K562 (cell line): Measurements from ENCODE around the gene SEPHS2. TPM values are rescaled to one million over a fixed set of nuclear protein-coding genes. Genes with fewer than 3 reads are reported as not detected.

ENCODE experiments used
- ATF3 ChIP-seq, 2 experiments: fragments of 450-650 bp in 1 of 2; sonication (generic) in 1 of 2; formaldehyde crosslinking in 1 of 2; IDR thresholded peaks in 1 of 2; conservative IDR thresholded peaks in 1 of 2; 2 replicates each; pipeline versions ENCODE4 v1.6.1 to v1.8.1; 2016 to 2023; ENCODE audit warnings: mild to moderate bottlenecking in 2 of 2, moderate library complexity in 2 of 2, inconsistent platforms in 1 of 2, missing genetic modification reagents in 1 of 2
- CBX5 ChIP-seq: IDR thresholded peaks from 2 replicates; pipeline ENCODE4 v1.6.1; 2014; ENCODE audit warnings: low read depth, borderline replicate concordance
- CBX8 ChIP-seq: fragments of 200-600 bp; sonication (generic); IDR thresholded peaks from 2 replicates; pipeline ENCODE4 v1.6.1; 2012; ENCODE audit warnings: borderline replicate concordance, mixed run types, low read depth, mild to moderate bottlenecking, moderate library complexity, mixed read lengths, low read length, control low read depth, inconsistent platforms; ENCODE audit not compliant: poor library complexity, severe bottlenecking; ENCODE audit errors: extremely low read depth
- CHAMP1 ChIP-seq: fragments of 450-650 bp; IDR thresholded peaks from 2 replicates; pipeline ENCODE4 v1.6.1; 2016; ENCODE audit warnings: mild to moderate bottlenecking
- FOXM1 ChIP-seq, 2 experiments: fragments of 450-650 bp in 1 of 2; sonication (generic) in 1 of 2; formaldehyde crosslinking in 1 of 2; IDR thresholded peaks; 2 replicates each; pipeline versions ENCODE4 v1.6.1 to v1.9.0; 2017 to 2022; ENCODE audit warnings: low read depth in 2 of 2, mild to moderate bottlenecking in 2 of 2, missing genetic modification reagents in 1 of 2, moderate library complexity in 1 of 2
- FOXP4 ChIP-seq: sonication (generic); formaldehyde crosslinking; IDR thresholded peaks from 2 replicates; pipeline ENCODE4 v1.8.0; 2022; ENCODE audit warnings: mild to moderate bottlenecking, missing genetic modification reagents, borderline replicate concordance
- HDAC8 ChIP-seq: fragments of 450-650 bp; IDR thresholded peaks from 2 replicates; pipeline ENCODE4 v1.6.1; 2016; ENCODE audit warnings: mild to moderate bottlenecking, missing genetic modification characterization, moderate library complexity, missing compliant biosample characterization
- JUNB ChIP-seq: fragments of 450-650 bp; formaldehyde crosslinking; conservative IDR thresholded peaks from 2 replicates; pipeline ENCODE4 v1.4.0; 2020; ENCODE audit warnings: mild to moderate bottlenecking
- L3MBTL2 ChIP-seq: fragments of 450-650 bp; IDR thresholded peaks from 2 replicates; pipeline ENCODE4 v1.6.1; 2016; ENCODE audit warnings: mild to moderate bottlenecking, moderate library complexity
- NCOA2 ChIP-seq, 2 experiments: fragments of 450-650 bp; IDR thresholded peaks; 2 replicates each; pipeline ENCODE4 v1.6.1; 2018; ENCODE audit warnings: mild to moderate bottlenecking in 2 of 2, moderate library complexity in 1 of 2; ENCODE audit not compliant: partially characterized antibody in 2 of 2
- NELFE ChIP-seq: IDR thresholded peaks from 2 replicates; pipeline ENCODE4 v1.6.1; 2011; ENCODE audit warnings: mild to moderate bottlenecking; ENCODE audit not compliant: insufficient read depth, insufficient read length
- PPARD ChIP-seq: fragments of 250-450 bp; sonication (Bioruptor Pico); IDR thresholded peaks from 2 replicates; pipeline ENCODE4 v1.8.0; 2022; ENCODE audit warnings: inconsistent platforms, mild to moderate bottlenecking, moderate library complexity
- SIRT6 ChIP-seq: IDR thresholded peaks from one replicate; pipeline ENCODE4 v1.6.1; 2012; ENCODE audit warnings: low read depth, mild to moderate bottlenecking, control low read depth, inconsistent platforms, low read length, moderate library complexity
- STAT5A ChIP-seq: IDR thresholded peaks from 2 replicates; pipeline ENCODE4 v1.6.1; 2012; ENCODE audit warnings: low read length, inconsistent platforms, borderline replicate concordance
- TAF1 ChIP-seq: IDR thresholded peaks from 2 replicates; pipeline ENCODE4 v1.6.1; 2011; ENCODE audit warnings: mild to moderate bottlenecking, low read length, moderate library complexity; ENCODE audit not compliant: insufficient read depth, control insufficient read depth, severe bottlenecking; ENCODE audit errors: extremely low read depth
- TEAD4 ChIP-seq, 2 experiments: sonication (generic) in 1 of 2; formaldehyde crosslinking in 1 of 2; IDR thresholded peaks; 2 replicates each; pipeline versions ENCODE4 v1.6.1 to v1.8.0; 2012 to 2022; ENCODE audit warnings: borderline replicate concordance in 1 of 2, inconsistent platforms in 1 of 2, low read length in 1 of 2, mild to moderate bottlenecking in 1 of 2, missing genetic modification reagents in 1 of 2
- ZFX ChIP-seq: sonication (generic); formaldehyde crosslinking; IDR thresholded peaks from 2 replicates; pipeline ENCODE4 v1.8.0; 2022; ENCODE audit warnings: mild to moderate bottlenecking, missing genetic modification reagents, moderate library complexity
- ZNF121 ChIP-seq: sonication (generic); formaldehyde crosslinking; conservative IDR thresholded peaks from 2 replicates; pipeline ENCODE4 v1.8.0; 2022; ENCODE audit warnings: missing genetic modification reagents
- ZZZ3 ChIP-seq: fragments of 450-650 bp; IDR thresholded peaks from 2 replicates; pipeline ENCODE4 v1.6.1; 2016; ENCODE audit warnings: antibody characterized with exemption, mild to moderate bottlenecking, moderate library complexity
- polyA plus RNA-seq, 8 experiments: library from polyadenylated mRNA; depleted of rRNA in 4 of 8; stranded (reverse) in 5 of 8; unstranded in 3 of 8; fragments of >200 nt; fragmentation: Nextera tagmentation in 2 of 8; fragmentation: Illumina TruSeq in 1 of 8; extraction: Ambion mirVana in 2 of 8; extraction: Trizol in 1 of 8; gene quantifications; 2 replicates each; pipeline versions ENCODE4 v1.2.1 to v1.2.3, GENCODE V29; 2011 to 2014; ENCODE audit warnings: inconsistent platforms in 1 of 8, missing spikeins in 1 of 8
- total RNA-seq, 7 experiments: library from RNA; depleted of rRNA in 6 of 7; stranded (reverse); fragments of >200 nt in 6 of 7; fragmentation: Illumina TruSeq in 2 of 7; extraction: Trizol in 2 of 7; gene quantifications; 2 replicates each; pipeline versions ENCODE4 v1.2.1 to v1.2.3, GENCODE V29; 2011 to 2021; ENCODE audit warnings: low replicate concordance in 1 of 7

The SEPHS2 gene
- total and polyA plus RNA-seq, 9 of the 15 experiments (the other 6 are each of a cell fraction or from before 2014, with no cell fraction given), result 20.9 to 90.6 (median 43.4) TPM

- TF ChIP-seq CHAMP1, result no peak
- TF ChIP-seq HDAC8 (tag), result peak; percentile 80; the same call in 1 of the 2 replicates
- TF ChIP-seq JUNB, result no peak
- no peak for TF ChIP-seq ZNF121 (CRISPR knock-in tag)
- peak; percentile 98 for TF ChIP-seq L3MBTL2
- TF ChIP-seq ATF3 (IDR thresholded peaks at IDR 0.05), result no peak
- no peak; the same call in 1 of the 2 replicates for TF ChIP-seq ATF3 (CRISPR knock-in tag; conservative IDR thresholded peaks at IDR 0.05)
- TF ChIP-seq TEAD4 (IDR thresholded peaks at IDR 0.05; ENCODE audit: low read length), result no peak
- TF ChIP-seq TEAD4 (CRISPR knock-in tag; IDR thresholded peaks at IDR 0.05; ENCODE audit: borderline replicate concordance), result no peak
- no peak for TF ChIP-seq ZZZ3
- no peak for TF ChIP-seq CBX8
- no peak for TF ChIP-seq NELFE
- no peak for TF ChIP-seq NCOA2 (IDR thresholded peaks at IDR 0.05; ENCODE audit: partially characterized antibody in 2 of 2)
- no peak for TF ChIP-seq SIRT6
- TF ChIP-seq FOXP4 (CRISPR knock-in tag), result peak; percentile 6; the same call in 1 of the 2 replicates
- no peak for TF ChIP-seq STAT5A
- TF ChIP-seq TAF1, result no peak
- no peak for TF ChIP-seq PPARD (CRISPR knock-in tag)
- no peak for TF ChIP-seq CBX5
- TF ChIP-seq FOXM1 (IDR thresholded peaks at IDR 0.05; ENCODE audit: low read depth), result no peak
- 0 out of 2 replicates have a peak, but pooled peaks have one; percentile 27 for TF ChIP-seq FOXM1 (CRISPR knock-in tag; IDR thresholded peaks at IDR 0.05; ENCODE audit: low read depth)
- peak; percentile 92 for TF ChIP-seq ZFX (CRISPR knock-in tag)
Measured at GRCh38 chr16:30430428-30430970, 15.2 kb downstream of the SEPHS2 start (continued).
